Endothelial cell of umbilical vein (primary cell): ENCODE results near the gene TRAF7. TPM values are rescaled to one million over a fixed set of nuclear protein-coding genes. Genes with fewer than 3 reads are reported as not detected.
"Not testable (repeated sequence)": the region's sequence is repeated elsewhere in the genome, so short reads cannot be mapped to it uniquely, and the experiment has no call there.

Source experiments
- BruUV-seq: library from RNA; stranded (reverse); fragments of 400-500 nt; replicated peaks from 2 replicates; lab custom pipeline; 2021; lab: Mats Ljungman, UMichigan
- CTCF ChIA-PET: fragments of 300-600, 350-600 bp; sonication (Branson Sonifier 250); formaldehyde crosslinking; loops from one replicate; lab custom pipeline; 2021; ENCODE audit warnings: antibody characterized with exemption, inconsistent platforms; lab: Charles Lee
- POLR2A ChIA-PET: fragments of 300-600, 350-600 bp; sonication (Branson Sonifier 250); formaldehyde crosslinking; loops from one replicate; lab custom pipeline; 2021; ENCODE audit warnings: antibody characterized with exemption, inconsistent platforms; lab: Charles Lee
- DNase-seq: peaks from one replicate; pipeline ENCODE4 v3.0.0-alpha.2; 2011; ENCODE audit warnings: low read depth, low spot score
- FAIRE-seq: peaks from 2 replicates; lab custom pipeline; 2011; peaks lifted over from hg19 to GRCh38; lab: Jason Lieb, UNC
- H2AFZ ChIP-seq: 2 replicates; pipeline ENCODE4 v1.6.0; 2012; ENCODE audit warnings: low read depth, low read length, control low read depth, inconsistent platforms
- H3K27ac ChIP-seq: 2 replicates; pipeline ENCODE4 v1.5.1; 2011; ENCODE audit warnings: low read depth, mild to moderate bottlenecking, control low read depth, low read length, moderate library complexity; ENCODE audit not compliant: insufficient read depth
- H3K27me3 ChIP-seq, 2 experiments: 2 replicates each; pipeline versions ENCODE4 v1.6.0 to v1.6.1; 2011; ENCODE audit warnings: low read length in 2 of 2, mixed read lengths in 1 of 2; ENCODE audit not compliant: control insufficient read depth in 2 of 2, insufficient read depth in 2 of 2
- H3K36me3 ChIP-seq, 2 experiments: 2 replicates in 1 of 2; 3 replicates in 1 of 2; pipeline ENCODE4 v1.5.1; 2011; ENCODE audit warnings: low read length in 2 of 2, mild to moderate bottlenecking in 1 of 2, moderate library complexity in 1 of 2; ENCODE audit not compliant: control insufficient read depth in 2 of 2, insufficient read depth in 2 of 2; ENCODE audit errors: extremely low read depth in 1 of 2
- H3K4me1 ChIP-seq: 3 replicates; pipeline ENCODE4 v1.5.1; 2011; ENCODE audit warnings: mild to moderate bottlenecking, low read length; ENCODE audit not compliant: control insufficient read depth, insufficient read depth; ENCODE audit errors: extremely low read depth
- H3K4me2 ChIP-seq: 2 replicates; pipeline ENCODE4 v1.6.1; 2011; ENCODE audit warnings: low read length, control low read depth, mixed read lengths; ENCODE audit not compliant: insufficient read depth
- H3K4me3 ChIP-seq, 3 experiments: fragments of 200-600 bp in 1 of 3; sonication (generic), shearing (Covaris generic) in 1 of 3; replicated peaks in 1 of 3; 2 replicates each; pipeline ENCODE4 v1.5.1; 2011 to 2016; ENCODE audit warnings: control low read depth in 3 of 3, low read length in 3 of 3, mild to moderate bottlenecking in 2 of 3, inconsistent platforms in 1 of 3, low read depth in 1 of 3, moderate library complexity in 1 of 3; ENCODE audit not compliant: insufficient read depth in 1 of 3
- H3K79me2 ChIP-seq: 2 replicates; pipeline ENCODE4 v1.6.0; 2012; ENCODE audit warnings: low read length, inconsistent platforms; ENCODE audit not compliant: control insufficient read depth, insufficient read depth
- H3K9ac ChIP-seq: replicated peaks from 2 replicates; pipeline ENCODE3; 2011; ENCODE audit warnings: low read length, control low read depth; ENCODE audit not compliant: insufficient read depth; ENCODE audit errors: extremely low read depth
- H3K9me1 ChIP-seq: replicated peaks from 3 replicates; pipeline ENCODE4 v1.6.0; 2011; ENCODE audit warnings: mild to moderate bottlenecking, low read length; ENCODE audit not compliant: control insufficient read depth, insufficient read depth; ENCODE audit errors: extremely low read depth
- H3K9me3 ChIP-seq: replicated peaks from 2 replicates; pipeline ENCODE4 v1.5.1; 2012; ENCODE audit warnings: low read length, inconsistent platforms; ENCODE audit not compliant: control insufficient read depth, insufficient read depth
- H4K20me1 ChIP-seq: replicated peaks from 2 replicates; pipeline ENCODE3; 2011; ENCODE audit warnings: mild to moderate bottlenecking, low read length; ENCODE audit not compliant: control insufficient read depth, insufficient read depth; ENCODE audit errors: extremely low read depth
- CTCF ChIP-seq, 2 donors: IDR thresholded peaks; 1 replicate in 1 of 2; 2 replicates in 1 of 2; pipeline ENCODE4 v1.5.1; 2011; ENCODE audit warnings: low read length in 2 of 2, mild to moderate bottlenecking in 2 of 2, moderate library complexity in 2 of 2, control low read depth in 1 of 2, inconsistent platforms in 1 of 2, low read depth in 1 of 2; ENCODE audit not compliant: insufficient read depth in 1 of 2; ENCODE audit errors: extremely low read depth in 1 of 2
- EZH2 ChIP-seq: IDR thresholded peaks from 2 replicates; pipeline ENCODE4 v1.6.1; 2012; ENCODE audit warnings: borderline replicate concordance, low read depth, mild to moderate bottlenecking, moderate library complexity, low read length, inconsistent platforms; ENCODE audit not compliant: severe bottlenecking
- FOS ChIP-seq: IDR thresholded peaks from 2 replicates; pipeline ENCODE4 v1.6.1; 2011; ENCODE audit warnings: mild to moderate bottlenecking, low read length, moderate library complexity, borderline replicate concordance; ENCODE audit not compliant: insufficient read depth
- GATA2 ChIP-seq: IDR thresholded peaks from 2 replicates; pipeline ENCODE4 v1.7.0; 2011; ENCODE audit warnings: low read depth, mild to moderate bottlenecking, moderate library complexity, mixed read lengths, low read length; ENCODE audit not compliant: insufficient read length, insufficient read depth
- JUN ChIP-seq: IDR thresholded peaks from 2 replicates; pipeline ENCODE4 v1.6.1; 2011; ENCODE audit warnings: borderline replicate concordance, low read depth; ENCODE audit not compliant: insufficient read length, insufficient read depth
- MAX ChIP-seq: IDR thresholded peaks from 2 replicates; pipeline ENCODE4 v1.6.1; 2011; ENCODE audit not compliant: insufficient read depth, insufficient read length
- MYC ChIP-seq: IDR thresholded peaks from one replicate; pipeline ENCODE4 v1.6.1; 2011; ENCODE audit warnings: mild to moderate bottlenecking, low read depth, low read length
- POLR2A ChIP-seq: IDR thresholded peaks from 2 replicates; pipeline ENCODE4 v1.6.1; 2012; ENCODE audit warnings: low read depth, mild to moderate bottlenecking, control low read depth, low read length
- POLR2AphosphoS5 ChIP-seq: IDR thresholded peaks from 2 replicates; pipeline ENCODE4 v1.6.1; 2012; ENCODE audit warnings: low read depth, mild to moderate bottlenecking, control low read depth, low read length, moderate library complexity; ENCODE audit not compliant: insufficient read depth
- dilution Hi-C: fragments of 300-500 bp; cut with MboI; formaldehyde crosslinking; loops from one replicate; pipeline ENCODE4 v1.15.0; 2019; ENCODE audit warnings: low sequenced_read_pairs; ENCODE audit not compliant: extremely low pct_ligation_motif_present
- intact Hi-C: fragments of 100-400 bp; cut with micrococcal nuclease; formaldehyde crosslinking; loops from one replicate; pipeline ENCODE4 v1.10.0; 2022
- polyA plus RNA-seq, 4 experiments: library from polyadenylated mRNA; depleted of rRNA in 3 of 4; stranded (reverse) in 3 of 4; unstranded in 1 of 4; fragments of >200 nt; gene quantifications; 2 replicates each; pipeline versions ENCODE4 v1.2.1 to v1.2.3, GENCODE V29; 2011 to 2012; ENCODE audit warnings: missing spikeins in 1 of 4
- total RNA-seq: library from RNA; stranded (reverse); gene quantifications from 2 replicates; pipeline ENCODE4 v1.2.3, GENCODE V29; 2021

Gene TRAF7
- total and polyA plus RNA-seq, 2 donors (not counting 3 experiments of a cell fraction or from before 2014, with no cell fraction given) = 141 to 175 TPM

- FAIRE-seq, H3K9me3 ChIP-seq, H2AFZ ChIP-seq, BruUV-seq, H3K9me1 ChIP-seq, H3K79me2 ChIP-seq, H3K4me3 ChIP-seq, DNase-seq, H3K4me1 ChIP-seq, H3K9ac ChIP-seq, intact Hi-C loops, H3K27ac ChIP-seq, H3K4me2 ChIP-seq, H4K20me1 ChIP-seq, dilution Hi-C loops: not testable (repeated sequence)
- CTCF ChIA-PET = interaction anchor here (0.7 to 1.3 kb wide), 2 partner anchors 8 to 50 kb away, joined by 3 to 4 read pairs; no protein-coding TSS in a partner anchor
- POLR2A ChIA-PET = interaction anchor here (1.3 kb wide), 1 partner anchor 48 kb away, joined by 9 read pairs; the partner anchor contains the start of gene TRAF7
- H3K27me3 ChIP-seq = peaks cover 7 to 14% of the 10 kb centered on the region in 2 experiments
- H3K36me3 ChIP-seq = peaks cover 0 to 10% of the 10 kb centered on the region in 2 experiments
Measured at GRCh38 chr16:2203119-2203688, 47.6 kb downstream of the TRAF7 start.

- peak overlapping the region; percentile 21 for H3K27ac ChIP-seq
Measured at GRCh38 chr16:2204416-2205103, 49.0 kb downstream of the TRAF7 start.

More at GRCh38 chr16:2204416-2205103, 49.0 kb downstream of the TRAF7 start:
- Histone ChIP-seq H3K4me2 (peak overlapping the region; percentile 64), H3K9ac (peak overlapping the region; percentile 88), H3K4me1 (peaks cover 10% of the 10 kb centered on the region), H3K9me3 (no peaks in the 10 kb centered on the region), H3K36me3 (peaks cover 0 to 18% of the 10 kb centered on the region in 2 experiments), H4K20me1 (no peaks in the 10 kb centered on the region), H3K27me3 (peaks cover 2 to 4% of the 10 kb centered on the region in 2 experiments), H3K4me3 (peak overlapping the region; percentile 17 to 91 (median 73)), H2AFZ (peak overlapping the region; percentile 83), H3K9me1 (no peaks in the 10 kb centered on the region), H3K79me2 (peaks cover 7% of the 10 kb centered on the region)
- TSS peak; percentile 37 for BruUV-seq
- ChIA-PET POLR2A (interaction anchor here (1.3 kb wide), 1 partner anchor 49 kb away, joined by 5 read pairs; the partner anchor contains the start of gene TRAF7), CTCF (interaction anchor here (0.9 kb wide), 1 partner anchor 10 kb away, joined by 5 read pairs; the partner anchor contains the start of gene PGP)
- TF ChIP-seq GATA2 (no peak), JUN (no peak), MYC (no peak), POLR2A (no peak), POLR2AphosphoS5 (no peak), CTCF (IDR thresholded peaks at IDR 0.05; ENCODE audit: extremely low read depth in 1 of 2, insufficient read depth in 1 of 2, low read depth in 1 of 2, low read length in 2 of 2) (no peak), FOS (no peak), MAX (no peak), EZH2 (no peak)
- intact Hi-C loops (loop anchor here (1.0 kb wide), 3 partner anchors 11 to 49 kb away; partner anchors contain the start of genes E4F1 and TRAF7), dilution Hi-C loops (no loop called here)
- DNase-seq (no peak), FAIRE-seq (peak; percentile 8)
